Activated CD4-positive, CD25-positive, alpha-beta regulatory T cell treated with anti-CD3 and anti-CD28 coated beads, Interleukin-2, amount 50 U/mL, for 24 hours (primary cell): ENCODE data around the gene PIP4K2B.

Experiments used
- ATAC-seq, 2 donors: fragments of 150-1000 bp; cut with Tn5 transposase; one replicate each; pipeline ENCODE4 v1.10.0; 2021; ENCODE audit warnings: mild to moderate bottlenecking in 1 of 2, moderate library complexity in 1 of 2

PIP4K2B gene

DNA sequence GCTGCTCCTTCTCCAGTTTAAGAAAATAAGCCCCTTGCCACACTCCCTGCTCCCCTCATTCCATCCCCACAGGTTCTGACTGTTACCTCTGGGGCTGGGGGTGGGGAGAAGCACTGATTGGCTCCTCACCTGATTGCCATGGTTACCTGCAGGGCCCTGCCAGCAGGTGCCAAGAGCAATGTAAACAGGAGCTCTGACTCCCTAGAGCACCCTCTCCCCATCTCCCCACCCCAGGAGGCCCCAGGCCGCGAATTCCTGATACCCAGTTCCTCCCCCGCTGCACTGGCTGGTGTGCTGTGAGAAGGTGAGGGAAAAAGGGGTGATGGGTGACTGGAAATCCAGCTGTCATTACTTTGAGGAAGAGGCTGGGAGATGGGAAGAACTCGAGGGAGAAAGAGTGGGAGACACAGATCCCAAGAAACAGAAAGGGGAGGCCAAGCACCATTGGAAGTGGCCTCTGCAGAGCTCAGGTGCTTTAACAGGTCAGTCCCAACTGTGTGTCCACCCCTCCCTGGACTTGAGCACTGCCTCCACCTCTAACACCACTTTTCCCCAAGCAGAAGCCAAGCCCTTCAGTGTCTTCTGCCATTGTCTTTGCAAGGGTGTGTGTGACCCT is 55.7 kb downstream of the PIP4K2B start:
- ATAC-seq: no peak

DNA sequence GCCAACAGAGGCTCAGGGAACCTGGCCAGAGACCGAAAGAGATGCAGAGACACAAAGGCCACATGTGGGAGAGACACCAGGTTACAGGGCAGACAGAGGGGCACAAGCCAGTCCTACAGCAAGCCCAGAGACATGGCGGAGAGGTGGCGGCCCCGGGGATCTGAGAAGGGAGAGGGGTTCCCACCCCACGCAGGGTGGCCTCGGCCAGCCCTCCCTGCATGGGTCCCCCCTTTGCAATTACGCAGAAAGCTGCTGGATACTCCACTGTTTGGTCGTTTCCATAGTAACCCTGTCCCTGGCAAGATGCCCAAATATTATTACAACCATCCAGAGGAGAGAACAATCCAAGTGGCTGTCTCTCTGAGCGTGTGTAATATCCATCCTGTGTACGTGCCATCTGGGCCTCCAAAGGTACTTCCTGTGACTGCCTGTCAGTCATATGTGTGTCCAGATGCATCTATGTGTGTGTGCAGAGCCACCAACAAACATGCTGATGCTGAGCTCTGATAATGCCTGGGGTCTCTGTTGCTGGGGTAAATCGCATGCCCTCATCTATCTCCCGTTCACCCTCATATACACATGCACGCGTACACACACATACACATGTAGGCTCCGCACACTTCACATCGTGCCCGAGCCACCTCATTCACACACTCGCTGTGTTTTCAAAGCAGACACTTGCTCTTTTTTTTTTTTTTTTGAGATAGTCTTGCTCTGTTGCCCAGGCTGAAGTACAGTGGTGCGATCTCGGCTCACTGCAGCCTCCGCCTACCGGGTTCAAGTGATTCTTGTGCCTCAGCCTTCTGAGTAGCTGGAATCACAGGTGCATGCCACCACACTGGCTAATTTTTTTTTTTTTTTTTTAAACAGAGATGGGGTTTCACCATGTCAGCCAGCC is 56.7 kb downstream of the PIP4K2B start:
- peak in 1 of 2 donors; percentile 12 for ATAC-seq

DNA sequence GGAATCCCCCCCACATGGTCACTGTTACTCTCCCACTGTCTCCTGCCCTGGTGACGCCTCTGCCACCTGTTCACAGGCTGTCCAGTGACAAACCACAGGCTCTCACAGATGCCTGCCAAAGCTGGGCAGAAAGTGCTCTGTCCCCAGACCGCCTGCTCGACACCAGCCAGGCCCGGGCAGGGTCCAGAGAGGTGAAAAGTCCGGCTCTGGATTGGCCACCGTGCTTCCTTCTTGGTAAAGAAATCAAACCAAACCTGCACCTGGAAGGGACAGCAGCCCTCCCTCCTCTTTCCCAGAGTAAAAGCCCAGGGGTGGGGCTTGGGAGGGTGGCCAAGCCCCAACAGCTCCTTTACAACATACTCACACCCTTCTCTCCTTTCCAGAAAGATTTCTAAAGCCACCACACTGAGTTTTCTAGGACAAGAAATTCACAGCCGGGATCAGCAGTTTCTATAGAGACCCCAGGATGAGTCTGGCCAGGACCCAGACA is 57.4 kb downstream of the PIP4K2B start:
- no peak for ATAC-seq

DNA sequence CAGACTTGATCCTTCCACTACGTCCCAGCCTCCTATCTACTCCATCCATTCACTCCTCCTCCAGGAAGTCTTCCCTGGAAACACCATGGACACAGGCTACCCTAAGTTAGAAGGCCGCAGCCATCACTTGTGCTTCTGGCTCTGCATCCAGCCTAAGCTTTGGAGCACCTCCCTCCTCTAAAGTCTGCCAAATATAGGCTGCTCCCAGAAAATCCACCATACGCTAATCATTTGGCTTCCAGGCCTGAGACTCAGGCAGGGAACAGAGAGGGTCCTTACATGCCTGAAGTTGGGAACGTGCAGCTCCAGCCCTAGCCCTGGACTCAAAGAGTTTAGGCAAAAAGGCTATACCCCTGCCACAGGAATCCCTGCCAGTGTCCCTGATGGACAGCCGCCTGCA is 57.9 kb downstream of the PIP4K2B start:
- no peak for ATAC-seq

DNA sequence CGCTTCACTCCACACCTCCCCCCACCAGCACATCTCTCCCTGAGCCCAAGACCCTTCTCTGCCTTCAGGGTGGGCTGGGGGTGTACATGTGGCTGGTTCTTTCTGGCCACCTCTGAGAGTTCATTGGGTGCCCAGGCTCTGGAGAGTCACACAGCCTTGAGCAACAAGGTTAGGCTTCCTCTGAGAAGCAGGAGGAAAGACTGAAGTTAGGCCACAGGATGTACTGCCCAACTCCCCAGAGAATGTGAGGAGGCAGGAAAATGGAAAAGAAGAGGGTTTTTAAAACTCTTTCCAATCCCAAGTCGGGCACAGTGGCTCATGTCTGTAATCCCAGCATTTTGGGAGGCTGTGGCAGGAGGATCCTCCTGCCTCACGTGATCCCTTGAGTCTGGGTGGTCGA is 58.5 kb downstream of the PIP4K2B start:
- no peak for ATAC-seq

DNA sequence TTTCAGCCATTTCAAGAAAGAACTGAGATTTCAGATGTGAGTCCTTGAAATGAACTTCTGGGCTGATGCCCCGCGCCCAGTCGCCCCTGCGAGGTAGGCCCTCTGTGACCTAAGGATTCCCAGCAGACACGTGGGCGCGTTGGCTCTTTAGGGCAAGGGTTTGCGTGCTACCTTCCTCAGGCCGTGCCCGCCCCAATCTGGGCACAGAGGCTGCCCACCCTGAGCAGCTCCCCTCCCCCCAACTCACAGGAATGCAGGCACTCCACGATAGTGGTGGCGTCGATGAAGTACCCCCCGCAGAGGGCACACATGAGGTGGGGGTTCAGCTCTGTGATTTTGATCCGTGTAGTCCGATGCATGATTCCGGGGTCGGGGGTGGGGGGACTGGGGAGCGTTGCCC is 59.3 kb downstream of the PIP4K2B start:
- no peak for ATAC-seq

DNA sequence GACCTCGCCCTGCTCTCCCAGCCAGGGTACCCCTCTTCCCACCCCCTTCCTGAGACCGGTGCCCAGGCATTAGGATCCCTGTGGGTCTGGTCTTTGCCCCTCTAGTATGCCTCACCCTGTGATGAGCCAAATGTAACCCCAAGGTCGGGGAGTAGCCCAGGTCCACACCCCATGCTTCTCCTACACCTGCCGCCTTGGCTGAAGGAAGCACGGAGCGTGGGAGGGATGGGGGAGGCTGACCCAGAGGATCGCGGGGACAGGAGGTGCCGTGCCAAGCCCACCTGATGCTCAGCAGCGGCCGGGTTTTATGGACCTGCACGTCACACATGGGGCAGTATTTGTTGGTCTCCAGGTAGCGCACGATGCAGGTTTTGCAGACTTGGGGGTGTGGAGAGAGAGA is 60.1 kb downstream of the PIP4K2B start:
- no peak for ATAC-seq

DNA sequence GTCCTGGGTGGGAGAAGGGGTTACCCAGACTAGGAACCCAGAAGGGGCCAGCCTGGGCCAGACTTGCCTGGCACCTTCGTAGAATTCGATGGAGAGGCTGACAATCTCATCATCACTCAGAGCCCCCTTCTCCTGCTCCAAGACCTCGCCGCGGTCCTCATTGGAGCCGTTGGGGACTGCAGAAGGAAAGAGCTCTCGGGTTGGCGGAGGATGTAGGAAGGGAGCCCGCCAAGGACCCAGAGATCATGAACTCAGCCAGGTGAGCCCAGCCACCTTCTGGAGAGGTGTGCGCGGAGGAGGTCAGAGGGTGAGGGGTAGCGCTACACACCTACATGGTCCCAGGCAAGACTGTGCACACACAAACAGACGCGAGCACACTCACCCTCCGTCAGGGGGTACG is 60.7 kb downstream of the PIP4K2B start:
- ATAC-seq: no peak

DNA sequence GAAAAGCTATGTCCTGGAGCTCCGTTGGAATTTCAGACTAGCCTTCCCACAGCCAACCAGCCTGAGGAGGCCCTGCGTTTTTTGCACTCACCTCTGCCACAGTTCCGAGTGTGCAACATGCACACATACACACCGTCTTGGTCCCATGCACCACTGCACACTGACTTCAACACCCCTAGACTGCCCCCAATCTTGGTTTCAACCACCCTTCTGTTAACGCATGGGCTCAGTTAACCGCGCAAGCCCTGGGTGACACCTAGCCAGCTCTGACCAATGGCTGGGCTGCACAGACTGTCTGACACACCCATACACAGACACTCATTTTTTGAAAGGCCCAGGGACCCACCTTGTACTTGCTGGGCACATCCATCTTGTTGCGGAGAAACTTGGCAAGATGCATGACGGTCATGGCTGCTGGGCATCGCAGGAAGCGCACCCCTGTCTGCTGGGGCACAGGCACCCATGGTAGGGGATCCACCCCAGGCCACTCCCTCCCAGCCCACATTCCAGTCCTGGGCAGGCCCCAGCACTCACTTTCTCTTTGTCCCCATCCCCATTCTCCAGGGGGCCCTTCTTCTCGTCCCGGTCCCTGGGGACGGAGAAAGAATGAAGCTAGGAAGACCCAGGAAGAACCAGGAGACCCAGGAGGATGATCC is 61.2 kb downstream of the PIP4K2B start:
- no peak for ATAC-seq

DNA sequence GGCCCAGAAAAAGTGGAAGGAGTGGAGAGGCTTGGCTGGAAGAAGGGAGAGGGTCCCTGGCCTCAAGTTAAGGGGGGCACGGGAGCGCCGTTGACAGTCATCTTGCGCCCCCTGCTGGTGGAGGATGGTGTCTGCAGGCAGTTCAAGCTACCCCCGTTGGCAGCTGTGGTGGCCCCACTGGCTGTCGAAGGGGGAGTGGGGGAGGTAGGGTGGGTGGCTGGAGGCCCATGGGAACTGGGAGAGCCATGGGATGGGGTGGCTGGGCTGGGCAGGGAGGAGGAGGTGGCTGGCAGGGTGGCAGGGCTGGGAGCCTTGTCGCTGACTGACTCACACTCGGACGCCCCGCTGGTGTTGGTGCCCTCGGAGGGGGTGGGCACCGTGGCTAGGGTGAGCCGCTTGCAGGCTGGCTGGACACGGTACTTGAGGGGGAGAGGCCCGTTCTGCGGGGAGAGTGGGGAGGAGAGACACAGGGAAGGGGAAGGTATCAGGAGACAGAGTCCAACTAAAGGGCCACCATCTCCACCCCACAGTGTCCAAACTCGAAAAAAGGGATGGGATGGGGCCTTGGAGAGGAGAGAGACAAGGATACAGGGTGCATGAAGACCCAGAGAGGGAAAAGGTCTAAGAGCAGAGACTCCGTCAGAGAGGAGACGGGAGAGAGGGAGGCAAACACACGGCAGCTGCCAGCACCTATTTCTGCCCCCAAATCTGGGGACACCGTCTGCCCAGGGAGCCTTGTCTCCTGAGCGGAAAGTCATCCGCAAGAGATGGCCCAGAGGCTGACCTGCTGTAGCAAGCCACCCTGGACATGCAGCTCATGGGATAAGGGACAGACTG is 64.0 kb downstream of the PIP4K2B start:
- ATAC-seq: no peak

DNA sequence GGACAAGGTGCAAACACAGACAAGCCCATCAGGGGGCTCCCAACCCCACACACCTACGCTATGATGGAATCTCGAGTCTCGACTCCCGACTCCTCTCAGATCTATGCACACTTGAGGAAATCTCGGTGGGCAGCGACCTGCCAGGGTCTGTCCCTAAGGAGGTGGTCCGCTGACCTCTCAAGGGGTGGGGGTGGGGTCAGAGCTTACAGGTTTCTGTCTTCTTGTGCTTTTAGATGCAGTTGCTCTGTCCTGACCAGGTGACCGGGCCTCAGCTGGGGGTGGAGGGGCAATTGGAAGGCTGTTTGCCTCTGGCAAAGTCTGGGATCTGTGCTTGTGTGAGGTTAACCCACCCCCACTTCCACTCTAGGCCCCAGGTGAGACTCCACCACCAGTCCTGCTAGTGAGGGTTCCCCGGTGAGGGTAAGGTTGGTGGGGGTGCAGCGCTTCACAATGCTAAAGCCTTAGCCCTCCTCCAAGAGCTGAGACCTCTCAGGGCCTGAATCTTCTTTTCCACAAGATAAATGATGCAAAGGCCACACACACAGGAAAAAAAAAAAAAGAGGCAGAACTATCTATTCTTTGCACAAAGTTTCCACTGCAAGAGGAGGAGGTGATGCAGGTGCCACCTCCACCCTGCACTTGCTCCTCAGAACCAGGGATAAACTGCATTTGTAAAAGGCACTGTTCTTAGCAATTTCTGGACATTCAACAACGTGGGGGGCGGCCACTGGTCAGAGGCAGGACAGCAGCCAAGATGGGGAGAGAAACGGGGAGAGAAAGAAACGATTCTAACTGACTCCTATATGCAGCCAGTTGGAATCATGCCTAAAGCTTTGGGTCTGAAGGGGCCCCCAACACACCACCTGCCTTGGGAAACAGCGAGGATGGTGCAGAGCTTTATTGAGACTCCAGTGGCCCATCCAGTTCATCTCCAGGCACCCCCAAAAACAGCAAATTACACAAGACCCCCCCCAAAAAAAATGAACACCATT is 65.1 kb downstream of the PIP4K2B start:
- ATAC-seq: no peak

DNA sequence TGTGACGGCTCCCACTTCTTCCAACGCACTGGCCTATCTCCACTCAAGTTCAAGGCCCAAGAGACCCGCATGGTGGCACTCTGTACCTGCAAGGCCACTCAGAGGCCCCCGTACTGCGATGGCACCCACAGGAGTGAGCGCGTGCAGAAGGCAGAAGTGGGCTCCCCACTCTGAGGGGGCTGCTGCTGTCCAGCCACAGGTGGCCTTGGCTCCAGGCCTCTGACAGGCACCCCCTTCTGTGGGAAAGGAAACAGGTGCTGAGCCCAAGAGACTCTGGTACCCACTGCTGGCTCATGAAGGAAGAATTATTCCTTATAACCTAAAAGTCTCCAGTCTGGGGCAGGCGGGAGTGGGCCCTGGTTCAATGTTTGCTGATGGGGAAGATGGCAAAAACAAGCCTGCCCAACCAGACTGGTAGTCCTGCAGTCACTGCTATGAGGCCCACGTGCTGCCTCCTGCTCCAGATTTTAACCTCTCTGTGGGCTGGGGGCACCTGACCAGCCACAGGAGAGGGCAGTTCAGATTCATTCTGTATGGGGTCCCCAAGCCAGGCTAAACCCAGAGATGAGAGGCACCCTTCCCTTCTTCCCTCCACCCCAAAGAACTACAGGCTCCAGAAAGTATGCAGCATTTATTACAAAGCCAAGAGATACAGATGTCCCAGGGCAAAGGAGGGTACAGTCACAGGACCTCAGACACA is 65.9 kb downstream of the PIP4K2B start:
- ATAC-seq: no peak

DNA sequence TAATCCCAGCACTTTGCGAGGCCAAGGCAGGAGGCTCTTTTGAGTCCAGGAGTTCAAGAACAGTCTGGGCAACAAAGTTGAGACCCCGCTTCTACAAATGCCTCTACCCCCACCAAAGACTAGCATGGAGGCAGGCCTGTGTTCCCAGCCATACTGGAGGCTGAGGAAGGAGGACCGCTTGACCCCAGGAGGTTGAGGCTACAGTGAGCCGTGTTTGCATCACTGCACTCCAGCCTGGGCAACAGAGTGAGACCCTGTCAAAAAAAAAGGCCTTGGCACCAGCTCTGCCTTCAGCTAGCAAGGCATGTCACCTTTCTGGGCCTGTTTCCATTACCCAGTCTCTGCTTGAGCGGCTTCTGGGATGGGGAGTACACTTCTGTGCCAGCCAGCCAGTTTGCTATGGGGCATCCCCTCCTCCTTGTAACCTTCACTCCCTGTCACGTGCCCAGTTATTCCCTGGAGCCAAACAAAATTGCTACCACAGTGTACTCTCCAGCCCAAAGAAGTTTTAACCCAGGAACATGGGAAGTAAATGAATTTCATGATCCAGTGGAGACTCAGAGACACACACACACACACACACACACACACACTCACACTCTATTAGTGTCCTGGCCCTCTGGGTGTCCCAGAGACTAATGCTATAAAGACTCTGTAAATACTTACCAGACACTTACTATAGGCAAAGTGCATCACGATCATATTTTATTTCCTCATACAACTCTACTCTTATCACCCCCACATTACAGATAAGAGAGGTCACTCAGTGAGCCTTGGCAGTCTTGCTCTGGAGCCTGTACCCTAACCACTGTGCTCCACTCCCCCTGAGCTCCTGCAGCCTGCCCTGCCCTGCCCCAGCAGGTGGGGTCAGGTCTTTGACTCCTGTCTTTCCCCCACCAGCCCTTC is 66.7 kb downstream of the PIP4K2B start:
- ATAC-seq: no peak

DNA sequence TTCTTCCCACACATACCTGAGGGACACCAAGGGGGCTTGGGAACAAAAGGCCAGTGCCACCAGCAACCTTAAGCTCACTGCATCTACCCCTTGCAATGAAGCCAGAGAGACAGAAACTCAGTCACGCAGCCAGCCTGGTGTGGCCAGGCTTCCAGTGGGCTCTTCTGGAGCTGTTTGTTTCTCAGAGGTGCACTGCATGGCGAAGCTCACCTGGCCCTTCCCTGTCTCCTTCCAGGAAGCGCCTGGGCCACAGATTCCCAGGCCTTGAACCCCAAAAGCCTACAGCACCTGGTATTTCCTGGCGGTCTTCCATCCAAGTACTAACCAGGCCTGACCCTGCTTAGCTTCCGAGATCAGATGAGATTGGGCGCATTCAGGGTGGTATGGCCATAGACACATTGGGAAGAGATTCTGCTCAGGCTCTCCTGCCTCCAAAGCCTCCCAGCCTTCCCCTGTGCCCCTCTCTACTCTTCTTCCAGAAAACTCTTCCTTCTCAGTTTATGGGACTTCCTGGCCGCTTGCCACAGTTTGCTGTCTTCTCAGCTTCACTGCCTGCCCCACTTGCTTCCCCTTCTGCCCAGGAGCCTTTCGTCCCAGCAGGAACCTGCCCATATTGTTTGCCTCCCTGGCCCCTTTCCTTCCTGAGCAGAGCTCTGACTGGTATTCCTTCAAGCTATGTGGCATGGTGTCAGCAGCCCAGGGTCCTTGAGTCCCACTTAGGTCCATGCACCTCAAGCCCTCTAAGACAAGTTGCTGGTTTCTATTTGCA is 67.6 kb downstream of the PIP4K2B start:
- no peak for ATAC-seq

DNA sequence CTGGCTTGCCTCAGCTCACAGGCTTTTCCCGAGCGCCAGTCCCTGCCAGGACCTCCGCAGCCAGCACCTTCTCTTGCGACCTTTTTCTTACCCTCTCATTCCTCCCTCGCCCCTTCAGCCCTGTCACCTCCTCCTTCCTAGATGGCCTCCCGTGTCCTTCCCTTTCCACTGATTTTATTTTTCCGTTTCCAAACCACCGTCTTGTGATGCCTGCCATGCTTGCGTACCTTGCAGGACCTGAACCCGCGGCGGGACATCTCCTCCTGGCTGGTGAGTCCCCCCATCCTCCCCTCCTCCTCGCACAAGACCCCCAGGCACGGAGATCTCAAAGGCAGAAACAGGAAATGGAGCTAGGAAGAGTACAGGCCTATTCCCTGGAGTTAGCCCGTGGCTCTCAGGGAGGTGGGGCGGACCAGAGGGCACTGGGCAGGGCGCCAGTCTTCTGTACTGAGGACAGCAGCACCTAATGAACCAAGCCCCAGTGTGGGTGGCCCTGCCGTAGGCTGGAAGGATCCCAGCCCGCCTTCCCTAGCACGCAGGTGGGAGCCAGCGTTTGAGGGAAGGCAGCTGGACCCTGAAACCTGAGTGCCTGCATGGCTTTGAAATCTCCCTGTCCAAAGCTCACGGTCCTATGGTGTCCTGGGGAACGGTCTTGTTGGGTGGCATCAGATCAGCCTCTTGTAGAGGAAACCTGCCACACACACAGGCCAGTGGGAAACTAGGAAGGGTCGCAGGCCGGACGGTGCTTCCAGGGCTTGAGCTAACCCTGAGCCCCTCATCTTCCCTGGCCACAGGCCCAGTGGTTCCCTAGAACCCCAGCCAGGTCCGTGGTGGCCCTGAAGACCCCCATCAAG is 68.6 kb downstream of the PIP4K2B start:
- no peak for ATAC-seq

DNA sequence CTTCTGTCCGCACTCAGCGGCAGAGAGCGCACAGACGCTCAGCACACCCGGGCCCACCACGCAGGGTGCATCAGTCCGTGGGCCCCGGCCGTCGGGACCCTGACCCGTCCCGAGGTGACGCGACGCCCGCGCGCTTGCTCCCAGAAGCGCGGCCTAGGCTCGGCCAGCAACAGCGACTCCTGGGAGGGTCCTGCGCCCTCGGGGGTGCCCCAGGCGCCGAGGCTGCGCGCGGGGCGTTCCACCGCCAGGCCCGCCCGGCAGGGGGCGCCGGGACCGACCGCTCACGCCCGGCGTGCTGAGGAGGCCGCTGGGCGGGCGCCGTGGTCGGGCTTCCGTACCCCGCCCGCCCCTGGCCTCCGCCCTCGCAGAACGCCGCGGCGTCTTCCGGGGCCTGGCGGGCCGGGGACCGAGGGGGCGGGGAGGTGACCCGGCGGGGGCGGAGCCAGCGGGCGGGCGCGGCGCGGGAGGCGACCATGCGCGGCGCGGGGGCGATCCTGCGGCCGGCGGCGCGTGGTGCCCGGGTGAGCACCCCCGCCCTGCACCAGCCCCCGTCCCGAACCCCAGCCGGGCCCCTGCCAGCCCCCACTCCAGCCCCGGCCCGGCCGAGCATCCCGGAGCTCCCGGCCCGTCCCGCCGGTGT is 69.3 kb downstream of the PIP4K2B start, which contains the start of gene CISD3:
Gene CISD3, plus strand, starts transcription at position 456 of the 640 bp plus-strand sequence. Its CDS starts 18 bp downstream, at position 474.
- peak; percentile 75 to 80 for ATAC-seq

DNA sequence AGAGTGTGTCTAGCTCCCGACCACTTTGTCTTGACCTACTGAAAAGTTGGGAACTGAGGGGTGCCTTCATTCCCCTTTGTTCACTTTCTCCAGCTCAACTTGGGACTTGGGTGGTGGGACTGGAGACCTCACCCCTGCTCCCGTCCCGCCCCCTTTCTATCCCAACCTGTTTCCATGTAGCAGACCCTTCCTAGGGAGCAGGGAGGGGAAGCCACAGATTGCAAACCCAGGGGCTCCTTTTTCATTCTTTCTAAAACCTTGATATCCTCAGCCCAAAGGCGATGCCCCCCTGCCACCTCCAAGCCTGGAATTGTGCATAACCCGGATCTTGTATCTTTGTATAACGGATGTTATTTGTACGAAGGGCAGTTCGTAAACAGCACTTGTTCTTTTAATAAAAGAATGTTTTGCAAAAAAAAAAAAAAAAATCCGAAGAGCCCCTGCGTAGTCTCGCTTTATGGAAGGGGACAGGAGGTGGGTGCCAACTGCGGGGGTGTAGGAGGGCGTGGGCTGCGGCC is 69.9 kb downstream of the PIP4K2B start:
- no peak for ATAC-seq
